PC-3 (cell line): ENCODE results near the gene DYNC1LI2. TPM values are rescaled to one million over a fixed set of nuclear protein-coding genes. Genes with fewer than 3 reads are reported as not detected.
"Not testable (repeated sequence)": the region's sequence is repeated elsewhere in the genome, so short reads cannot be mapped to it uniquely, and the experiment has no call there.

Source experiments
- ATAC-seq: fragments of 200-7000 bp; cut with Tn5 transposase; 2 replicates; pipeline ENCODE4 v1.9.1; 2020; ENCODE audit warnings: mild to moderate bottlenecking, moderate library complexity
- BruUV-seq: library from RNA; stranded (reverse); fragments of 400-500 nt; replicated peaks from 2 replicates; lab custom pipeline; 2021; lab: Mats Ljungman, UMichigan
- CTCF ChIA-PET: fragments of 300-600 bp; sonication (Branson Sonifier 250); formaldehyde crosslinking; loops from one replicate; lab custom pipeline; 2022; ENCODE audit warnings: antibody characterized with exemption; lab: Charles Lee
- POLR2A ChIA-PET: fragments of 300-600 bp; sonication (Branson Sonifier 250); formaldehyde crosslinking; loops from one replicate; lab custom pipeline; 2022; ENCODE audit warnings: antibody characterized with exemption; ENCODE audit not compliant: unreplicated experiment; lab: Charles Lee
- DNase-seq: peaks from one replicate; pipeline ENCODE4 v3.0.0-alpha.2; 2015
- H2AFZ ChIP-seq: fragments of 300-600 bp; sonication (generic); 2 replicates; pipeline ENCODE4 v1.6.0; 2016; ENCODE audit warnings: antibody characterized with exemption, low read length
- H3F3A ChIP-seq: fragments of 300-600 bp; sonication (generic); one replicate; pipeline ENCODE4 v1.6.0; 2017; ENCODE audit warnings: antibody characterized with exemption, low read length, control low read depth, mild to moderate bottlenecking; ENCODE audit not compliant: unreplicated experiment
- H3K27ac ChIP-seq: fragments of 300-600 bp; sonication (generic); 2 replicates; pipeline ENCODE4 v1.5.1; 2016; ENCODE audit warnings: mild to moderate bottlenecking, low read length
- H3K27me3 ChIP-seq: fragments of 300-600 bp; sonication (generic); 2 replicates; pipeline ENCODE4 v1.6.1; 2016; ENCODE audit warnings: low read length, mixed read lengths
- H3K36me3 ChIP-seq: fragments of 300-600 bp; sonication (generic); 2 replicates; pipeline ENCODE4 v1.6.1; 2016; ENCODE audit warnings: low read depth, mixed run types, low read length, mixed read lengths
- H3K4me1 ChIP-seq: fragments of 300-600 bp; sonication (generic); 2 replicates; pipeline ENCODE4 v1.5.1; 2016; ENCODE audit warnings: low read length; ENCODE audit not compliant: insufficient read depth
- H3K4me2 ChIP-seq: fragments of 300-600 bp; sonication (generic); 2 replicates; pipeline ENCODE4 v1.6.0; 2016; ENCODE audit warnings: low read length
- H3K4me3 ChIP-seq: fragments of 300-600 bp; sonication (generic); 2 replicates; pipeline ENCODE4 v1.5.1; 2016; ENCODE audit warnings: mild to moderate bottlenecking, low read length, mixed read lengths
- H3K79me2 ChIP-seq: fragments of 300-600 bp; sonication (generic); 2 replicates; pipeline ENCODE4 v1.6.1; 2017; ENCODE audit warnings: low read length, mixed read lengths
- H3K9ac ChIP-seq: fragments of 300-600 bp; sonication (generic); 2 replicates; pipeline ENCODE4 v1.6.0; 2016; ENCODE audit warnings: mild to moderate bottlenecking, low read length
- H3K9me2 ChIP-seq: fragments of 300-600 bp; sonication (generic); replicated peaks from 2 replicates; pipeline ENCODE4 v1.6.1; 2016; ENCODE audit warnings: mixed run types, low read length, mixed read lengths
- H3K9me3 ChIP-seq: fragments of 300-600 bp; sonication (generic); 2 replicates; pipeline ENCODE4 v1.6.1; 2016; ENCODE audit warnings: low read length, mixed read lengths
- H4K20me1 ChIP-seq: fragments of 300-600 bp; sonication (generic); 2 replicates; pipeline ENCODE4 v1.6.1; 2016; ENCODE audit warnings: low read length, mixed read lengths
- EZH2 ChIP-seq: fragments of 300-600 bp; sonication (generic); IDR thresholded peaks from one replicate; pipeline ENCODE4 v1.6.1; 2017; ENCODE audit warnings: antibody characterized with exemption, mild to moderate bottlenecking, low read length; ENCODE audit not compliant: unreplicated experiment
- EZH2phosphoT487 ChIP-seq: fragments of 300-600 bp; sonication (generic); IDR thresholded peaks from 2 replicates; pipeline ENCODE4 v1.6.1; 2018; ENCODE audit warnings: mild to moderate bottlenecking, antibody characterized with exemption, low read length, borderline replicate concordance
- intact Hi-C: fragments of 100-400 bp; cut with micrococcal nuclease; formaldehyde crosslinking; loops from 2 replicates; pipeline ENCODE4 v1.9.0; 2023
- total RNA-seq: library from RNA; depleted of rRNA; stranded (reverse); fragments of >200 nt; gene quantifications from 2 replicates; pipeline ENCODE4 v1.2.3, GENCODE V29; 2014
- TF ChIP-seq, protein P1 (sequence below): fragments of 300-600 bp; sonication (generic); conservative IDR thresholded peaks from 2 replicates; pipeline ENCODE4 v1.5.1; 2017; ENCODE audit warnings: antibody characterized with exemption, low read depth, mild to moderate bottlenecking, low read length

The DYNC1LI2 gene
- total RNA-seq, 1 experiment from 2014 or later: 63.9 TPM

DNA sequence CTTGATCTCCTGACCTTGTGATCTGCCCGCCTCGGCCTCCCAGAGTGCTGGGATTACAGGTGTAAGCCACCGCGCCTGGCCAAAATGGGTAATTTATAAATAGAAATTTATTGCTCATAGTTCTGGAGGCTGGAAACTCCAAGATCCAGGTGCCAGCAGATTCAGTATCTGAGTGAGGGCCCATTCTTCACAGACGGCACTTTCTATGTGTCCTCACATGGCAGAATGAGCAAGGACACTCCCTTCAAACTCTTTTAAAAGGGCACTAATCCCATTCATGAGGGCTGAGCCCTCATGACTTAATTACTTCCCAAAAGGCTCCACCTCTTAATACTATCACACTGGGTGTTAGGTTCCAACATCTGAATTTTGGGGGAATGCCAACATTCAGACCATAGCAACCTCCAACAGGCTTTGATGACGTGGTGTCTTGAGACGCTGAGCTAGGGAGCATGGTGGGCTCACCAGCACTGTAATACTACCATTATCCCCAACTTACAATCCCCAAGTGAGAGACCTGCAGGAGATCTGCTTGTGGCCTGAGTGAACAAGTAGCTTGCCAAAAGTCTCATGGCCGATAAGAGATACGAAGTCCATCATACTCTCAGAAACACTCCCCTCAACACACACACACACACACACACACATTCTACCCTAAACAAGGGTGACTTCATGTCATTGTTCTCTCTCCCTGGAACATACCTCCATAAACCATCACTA, 63.3 kb downstream of the DYNC1LI2 start:
- Histone ChIP-seq H3K9ac (no peak overlapping the region), H3K36me3 (no peaks in the 10 kb centered on the region), H4K20me1 (no peaks in the 10 kb centered on the region), H3K27ac (no peak overlapping the region), H2AFZ (no peak overlapping the region), H3K4me3 (no peak overlapping the region), H3K27me3 (no peaks in the 10 kb centered on the region), H3K9me2 (no peaks in the 10 kb centered on the region), H3K4me2 (no peak overlapping the region), H3K9me3 (no peaks in the 10 kb centered on the region), H3K79me2 (peaks cover 61% of the 10 kb centered on the region), H3F3A (no peaks in the 10 kb centered on the region), H3K4me1 (peaks cover 13% of the 10 kb centered on the region; the same call in 1 of the 2 replicates)
- intact Hi-C loops: no loop called here
- CTCF ChIA-PET: no interaction called here
- no TSS peak for BruUV-seq
- TF ChIP-seq, protein P1, sequence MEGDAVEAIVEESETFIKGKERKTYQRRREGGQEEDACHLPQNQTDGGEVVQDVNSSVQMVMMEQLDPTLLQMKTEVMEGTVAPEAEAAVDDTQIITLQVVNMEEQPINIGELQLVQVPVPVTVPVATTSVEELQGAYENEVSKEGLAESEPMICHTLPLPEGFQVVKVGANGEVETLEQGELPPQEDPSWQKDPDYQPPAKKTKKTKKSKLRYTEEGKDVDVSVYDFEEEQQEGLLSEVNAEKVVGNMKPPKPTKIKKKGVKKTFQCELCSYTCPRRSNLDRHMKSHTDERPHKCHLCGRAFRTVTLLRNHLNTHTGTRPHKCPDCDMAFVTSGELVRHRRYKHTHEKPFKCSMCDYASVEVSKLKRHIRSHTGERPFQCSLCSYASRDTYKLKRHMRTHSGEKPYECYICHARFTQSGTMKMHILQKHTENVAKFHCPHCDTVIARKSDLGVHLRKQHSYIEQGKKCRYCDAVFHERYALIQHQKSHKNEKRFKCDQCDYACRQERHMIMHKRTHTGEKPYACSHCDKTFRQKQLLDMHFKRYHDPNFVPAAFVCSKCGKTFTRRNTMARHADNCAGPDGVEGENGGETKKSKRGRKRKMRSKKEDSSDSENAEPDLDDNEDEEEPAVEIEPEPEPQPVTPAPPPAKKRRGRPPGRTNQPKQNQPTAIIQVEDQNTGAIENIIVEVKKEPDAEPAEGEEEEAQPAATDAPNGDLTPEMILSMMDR: no peak
- TF ChIP-seq EZH2phosphoT487 (no peak), EZH2 (no peak)
- no peak for ATAC-seq
- DNase-seq: no peak
- POLR2A ChIA-PET: no interaction called here

GRCh38 chr16:66685501-66686115, 65.8 kb downstream of the DYNC1LI2 start:
- H4K20me1 ChIP-seq, ATAC-seq, H3K27me3 ChIP-seq, H3K27ac ChIP-seq, H3F3A ChIP-seq, H3K36me3 ChIP-seq, H2AFZ ChIP-seq, CTCF ChIA-PET, H3K9me3 ChIP-seq, H3K4me3 ChIP-seq, DNase-seq, H3K9me2 ChIP-seq, H3K4me2 ChIP-seq, intact Hi-C loops, H3K9ac ChIP-seq, BruUV-seq: not testable (repeated sequence)
- peaks cover 51% of the 10 kb centered on the region for H3K79me2 ChIP-seq
- POLR2A ChIA-PET: interaction anchor here (0.7 kb wide), 1 partner anchor 63 kb away, joined by 11 read pairs; no protein-coding TSS in a partner anchor
- peaks cover 11% of the 10 kb centered on the region for H3K4me1 ChIP-seq

GRCh38 chr16:66682271-66682670, 69.1 kb downstream of the DYNC1LI2 start:
- BruUV-seq: no TSS peak
- ATAC-seq (no peak), DNase-seq (no peak)
- Histone ChIP-seq H3K4me1 (peaks cover 11% of the 10 kb centered on the region), H3K79me2 (peaks cover 22% of the 10 kb centered on the region; the same call in 1 of the 2 replicates), H3K4me3 (no peak overlapping the region), H3K36me3 (no peaks in the 10 kb centered on the region), H3F3A (no peaks in the 10 kb centered on the region), H3K9me2 (no peaks in the 10 kb centered on the region), H2AFZ (no peak overlapping the region), H3K9me3 (no peaks in the 10 kb centered on the region), H3K27me3 (no peaks in the 10 kb centered on the region), H3K4me2 (no peak overlapping the region), H3K9ac (no peak overlapping the region), H3K27ac (no peak overlapping the region), H4K20me1 (no peaks in the 10 kb centered on the region)
- TF ChIP-seq, protein P1: no peak
- no peak for TF ChIP-seq EZH2
- CTCF ChIA-PET: no interaction called here
- POLR2A ChIA-PET: no interaction called here
- intact Hi-C loops: no loop called here
